Measurements from ENCODE around the gene FARP1.

Gene FARP1

GRCh38 chr13:98470920-98471319 is 328.0 kb downstream of the FARP1 start (continued):
- TF ChIP-seq ZSCAN5A (tag by site-specific recombination; IDR thresholded peaks at IDR 0.05) (no peak), GFI1B (tag by site-specific recombination; IDR thresholded peaks at IDR 0.05) (no peak), ZNF830 (tag by site-specific recombination; IDR thresholded peaks at IDR 0.05; ENCODE audit: low read depth) (no peak)

- peaks cover 3% of the 10 kb centered on the region; the same call in 1 of the 2 replicates for H3K4me1 ChIP-seq (ENCODE audit: control insufficient read depth, insufficient read depth, low read length)
- POLR2A ChIA-PET, result no interaction called here
- H3K9me3 ChIP-seq (ENCODE audit: control insufficient read depth, insufficient read depth, low read depth, low read length), result no peaks in the 10 kb centered on the region
- no peak overlapping the region for H3K4me3 ChIP-seq (ENCODE audit: low read depth, low read length)
- CTCF ChIA-PET, result interaction anchor here (1.3 kb wide), 1 partner anchor 181 kb away, joined by 3 read pairs; no protein-coding TSS in a partner anchor
- no peak overlapping the region for H3K27ac ChIP-seq (ENCODE audit: extremely low read depth, low read depth, low read length)
- TF ChIP-seq ZNF138 (tag by site-specific recombination; IDR thresholded peaks at IDR 0.05; ENCODE audit: borderline replicate concordance) (no peak), ZBTB21 (tag by site-specific recombination; IDR thresholded peaks at IDR 0.05) (no peak), ZBTB6 (tag by site-specific recombination; IDR thresholded peaks at IDR 0.05) (no peak), ZNF837 (tag by site-specific recombination; IDR thresholded peaks at IDR 0.05) (no peak), BCL11B (tag by site-specific recombination; IDR thresholded peaks at IDR 0.05; ENCODE audit: low read depth) (no peak), SCRT1 (tag by site-specific recombination; IDR thresholded peaks at IDR 0.05; ENCODE audit: borderline replicate concordance) (no peak), GFI1B (tag by site-specific recombination; IDR thresholded peaks at IDR 0.05) (no peak), PRDM10 (tag by site-specific recombination; IDR thresholded peaks at IDR 0.05) (no peak), RBAK (tag by site-specific recombination; IDR thresholded peaks at IDR 0.05) (no peak)
- H3K36me3 ChIP-seq (ENCODE audit: control insufficient read depth in 2 of 2, insufficient read depth in 1 of 2, low read length in 2 of 2), result peaks cover 0 to 53% of the 10 kb centered on the region in 2 experiments; a peak in 1 of 3 replicates
Measured at GRCh38 chr13:98471934-98472333, 329.0 kb downstream of the FARP1 start.

- H3K4me1 ChIP-seq (ENCODE audit: control insufficient read depth, insufficient read depth, low read length), result peaks cover 3% of the 10 kb centered on the region; the same call in 1 of the 2 replicates
- CTCF ChIA-PET, result interaction anchor here (1.3 kb wide), 1 partner anchor 180 kb away, joined by 3 read pairs; no protein-coding TSS in a partner anchor
- POLR2A ChIA-PET, result no interaction called here
- TF ChIP-seq ZNF354C (tag by site-specific recombination; IDR thresholded peaks at IDR 0.05; ENCODE audit: borderline replicate concordance, low read depth), result no peak
- peaks cover 0 to 43% of the 10 kb centered on the region in 2 experiments; a peak in 1 of 3 replicates for H3K36me3 ChIP-seq (ENCODE audit: control insufficient read depth in 2 of 2, insufficient read depth in 1 of 2, low read length in 2 of 2)
- no peaks in the 10 kb centered on the region for H3K9me3 ChIP-seq (ENCODE audit: control insufficient read depth, insufficient read depth, low read depth, low read length)
- no peak overlapping the region for H3K4me3 ChIP-seq (ENCODE audit: low read depth, low read length)
- no peak overlapping the region for H3K27ac ChIP-seq (ENCODE audit: extremely low read depth, low read depth, low read length)
Measured at GRCh38 chr13:98473135-98473787, 330.4 kb downstream of the FARP1 start.

GRCh38 chr13:98473788-98474144 is 330.9 kb downstream of the FARP1 start:
- POLR2A ChIA-PET, result no interaction called here
- Histone ChIP-seq H3K27ac (ENCODE audit: extremely low read depth, low read depth, low read length) (no peak overlapping the region), H3K36me3 (ENCODE audit: control insufficient read depth in 2 of 2, insufficient read depth in 1 of 2, low read length in 2 of 2) (peaks cover 0 to 40% of the 10 kb centered on the region in 2 experiments; a peak in 1 of 3 replicates), H3K9me3 (ENCODE audit: control insufficient read depth, insufficient read depth, low read depth, low read length) (no peaks in the 10 kb centered on the region), H3K4me1 (ENCODE audit: control insufficient read depth, insufficient read depth, low read length) (peaks cover 3% of the 10 kb centered on the region; the same call in 1 of the 2 replicates), H3K4me3 (ENCODE audit: low read depth, low read length) (no peak overlapping the region)
- CTCF ChIA-PET, result interaction anchor here (0.5 kb wide), 1 partner anchor 95 kb away, joined by 3 read pairs; no protein-coding TSS in a partner anchor
- TF ChIP-seq ZFP3 (tag by site-specific recombination; IDR thresholded peaks at IDR 0.05; ENCODE audit: low read depth) (no peak), OVOL3 (tag by site-specific recombination; IDR thresholded peaks at IDR 0.05) (no peak), ZNF830 (tag by site-specific recombination; IDR thresholded peaks at IDR 0.05; ENCODE audit: low read depth) (no peak), ZNF341 (tag by site-specific recombination; IDR thresholded peaks at IDR 0.05; ENCODE audit: low read depth) (no peak), HOXD13 (CRISPR knock-in tag; IDR thresholded peaks at IDR 0.05; ENCODE audit: borderline replicate concordance) (no peak), ZBTB1 (tag by site-specific recombination; IDR thresholded peaks at IDR 0.05) (no peak), OSR2 (tag by site-specific recombination; IDR thresholded peaks at IDR 0.05) (no peak), BCL11B (tag by site-specific recombination; IDR thresholded peaks at IDR 0.05; ENCODE audit: low read depth) (no peak), ZNF148 (tag by site-specific recombination; IDR thresholded peaks at IDR 0.05; ENCODE audit: borderline replicate concordance) (no peak), ZNF114 (tag by site-specific recombination; IDR thresholded peaks at IDR 0.05) (no peak)
